ENCODE measurements around the gene MEG3.

The MEG3 gene

DNA sequence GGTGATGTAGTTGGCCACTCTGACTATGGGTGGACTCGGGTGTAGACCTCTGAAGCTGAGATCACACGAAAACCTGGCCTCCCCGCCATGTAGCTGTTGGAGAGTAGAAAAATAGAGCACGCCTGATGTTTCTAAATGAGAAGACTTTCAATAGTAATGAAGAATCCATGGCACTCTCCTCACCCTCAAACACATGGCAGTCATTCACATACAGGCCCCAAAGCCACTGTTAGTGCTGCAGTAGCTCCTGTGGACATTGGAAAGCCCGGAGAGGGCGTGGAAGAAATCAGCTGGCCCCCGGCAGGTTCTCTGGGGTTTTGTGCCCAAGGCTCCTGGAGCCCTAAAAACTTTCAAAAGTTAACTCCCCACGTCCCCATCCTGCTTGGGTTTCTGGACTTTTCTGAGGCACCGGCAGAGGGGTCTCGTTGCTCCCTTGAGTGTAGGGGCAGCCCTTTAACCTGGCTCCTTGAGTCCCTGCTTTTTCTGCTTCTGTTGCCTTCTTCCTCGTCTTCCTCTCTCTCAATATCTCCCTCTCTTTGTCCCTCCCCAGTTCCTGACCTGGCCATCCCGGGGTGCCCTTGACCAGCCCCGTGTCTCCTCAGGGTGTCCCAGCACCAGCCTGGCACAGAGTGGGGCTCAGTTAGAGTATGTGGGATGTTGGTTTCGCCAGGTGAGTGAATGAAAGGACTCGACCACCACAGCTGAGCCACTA lies 8.3 kb downstream of the MEG3 start:
- TF ChIP-seq, protein P1, sequence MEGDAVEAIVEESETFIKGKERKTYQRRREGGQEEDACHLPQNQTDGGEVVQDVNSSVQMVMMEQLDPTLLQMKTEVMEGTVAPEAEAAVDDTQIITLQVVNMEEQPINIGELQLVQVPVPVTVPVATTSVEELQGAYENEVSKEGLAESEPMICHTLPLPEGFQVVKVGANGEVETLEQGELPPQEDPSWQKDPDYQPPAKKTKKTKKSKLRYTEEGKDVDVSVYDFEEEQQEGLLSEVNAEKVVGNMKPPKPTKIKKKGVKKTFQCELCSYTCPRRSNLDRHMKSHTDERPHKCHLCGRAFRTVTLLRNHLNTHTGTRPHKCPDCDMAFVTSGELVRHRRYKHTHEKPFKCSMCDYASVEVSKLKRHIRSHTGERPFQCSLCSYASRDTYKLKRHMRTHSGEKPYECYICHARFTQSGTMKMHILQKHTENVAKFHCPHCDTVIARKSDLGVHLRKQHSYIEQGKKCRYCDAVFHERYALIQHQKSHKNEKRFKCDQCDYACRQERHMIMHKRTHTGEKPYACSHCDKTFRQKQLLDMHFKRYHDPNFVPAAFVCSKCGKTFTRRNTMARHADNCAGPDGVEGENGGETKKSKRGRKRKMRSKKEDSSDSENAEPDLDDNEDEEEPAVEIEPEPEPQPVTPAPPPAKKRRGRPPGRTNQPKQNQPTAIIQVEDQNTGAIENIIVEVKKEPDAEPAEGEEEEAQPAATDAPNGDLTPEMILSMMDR (IDR thresholded peaks at IDR 0.05; ENCODE audit: low read length, missing control alignments), result no peak
- no peak overlapping the region for H3K4me3 ChIP-seq (replicated peaks; ENCODE audit: low read depth, low read length)
- DNase-seq (ENCODE audit: low read depth), result no peak

DNA sequence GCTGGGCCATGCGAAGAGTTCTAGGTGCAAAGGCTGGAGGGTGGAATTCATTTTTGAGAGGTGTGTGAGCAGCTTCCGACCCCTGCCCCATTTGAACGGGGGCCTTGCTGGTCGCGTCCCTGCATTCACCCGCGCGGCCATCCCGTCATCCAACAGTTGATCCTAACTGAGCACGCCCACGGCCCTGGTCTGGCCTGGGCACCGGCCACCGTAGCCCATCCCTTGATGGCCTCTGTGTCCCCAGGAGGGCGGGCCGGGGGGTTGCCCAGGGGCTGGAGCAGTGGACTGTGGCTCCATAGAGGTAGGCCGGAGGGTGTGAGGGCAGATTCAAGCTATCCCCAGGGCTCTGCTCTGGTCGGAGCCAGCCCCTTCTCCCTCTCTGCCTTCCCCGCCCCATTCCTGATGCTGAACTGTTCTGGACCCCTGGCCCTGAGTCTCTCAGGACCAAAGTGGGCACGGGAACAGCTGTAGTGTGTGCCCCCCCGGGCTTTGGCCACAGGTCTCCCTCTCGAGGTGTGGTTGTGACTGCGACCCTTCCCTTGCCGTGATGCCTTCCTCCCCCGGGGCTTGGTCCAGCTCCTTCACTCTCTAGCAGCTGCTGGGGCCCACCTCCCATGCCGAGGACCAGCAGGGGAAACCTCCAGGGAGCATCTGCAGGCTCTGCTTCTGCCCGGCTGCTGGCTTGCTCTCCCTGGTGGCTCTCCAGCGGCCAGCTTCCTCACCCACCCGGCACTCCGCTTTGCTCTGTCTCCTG lies 9.1 kb downstream of the MEG3 start:
- no peak for DNase-seq (ENCODE audit: low read depth)
- no peak overlapping the region for H3K4me3 ChIP-seq (replicated peaks; ENCODE audit: low read depth, low read length)
- TF ChIP-seq, protein P1 (IDR thresholded peaks at IDR 0.05; ENCODE audit: low read length, missing control alignments), result no peak

DNA sequence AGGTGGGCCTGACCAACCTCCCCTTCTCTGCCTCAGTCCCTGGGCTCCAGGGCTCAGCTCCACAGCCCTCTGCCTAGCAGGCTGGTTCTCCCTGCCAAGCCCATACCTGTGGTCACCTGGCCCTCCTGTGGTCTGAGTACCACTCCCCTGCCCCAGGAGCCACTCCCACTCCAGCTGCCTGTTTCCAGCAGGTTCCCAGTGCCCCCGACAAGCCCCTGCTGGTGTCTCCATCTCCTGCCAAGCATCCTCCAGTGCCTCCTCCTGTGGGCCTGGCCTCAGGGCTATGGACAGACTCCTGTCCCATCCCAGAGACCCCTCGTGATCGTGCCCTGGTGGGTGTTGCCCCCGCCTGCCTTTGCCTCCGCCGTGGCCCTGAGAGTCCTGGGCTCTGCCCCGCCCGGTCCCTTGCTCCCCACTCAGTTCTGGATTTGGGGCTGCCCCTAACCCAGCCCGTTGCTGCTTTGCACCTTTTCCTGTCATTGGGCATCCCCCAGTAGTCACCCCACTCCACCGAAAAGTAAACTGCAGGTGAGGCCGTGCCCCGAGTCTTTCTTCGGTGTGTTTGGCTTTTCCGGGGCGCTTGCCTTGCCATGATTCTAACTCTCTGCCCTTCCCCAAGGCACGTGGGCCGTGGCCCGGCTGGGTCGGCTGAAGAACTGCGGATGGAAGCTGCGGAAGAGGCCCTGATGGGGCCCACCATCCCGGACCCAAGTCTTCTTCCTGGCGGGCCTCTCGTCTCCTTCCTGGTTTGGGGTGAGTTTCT lies 9.8 kb downstream of the MEG3 start:
- TF ChIP-seq, protein P1 (IDR thresholded peaks at IDR 0.05; ENCODE audit: low read length, missing control alignments), result no peak
- no peak overlapping the region for H3K4me3 ChIP-seq (replicated peaks; ENCODE audit: low read depth, low read length)
- DNase-seq (ENCODE audit: low read depth), result no peak

DNA sequence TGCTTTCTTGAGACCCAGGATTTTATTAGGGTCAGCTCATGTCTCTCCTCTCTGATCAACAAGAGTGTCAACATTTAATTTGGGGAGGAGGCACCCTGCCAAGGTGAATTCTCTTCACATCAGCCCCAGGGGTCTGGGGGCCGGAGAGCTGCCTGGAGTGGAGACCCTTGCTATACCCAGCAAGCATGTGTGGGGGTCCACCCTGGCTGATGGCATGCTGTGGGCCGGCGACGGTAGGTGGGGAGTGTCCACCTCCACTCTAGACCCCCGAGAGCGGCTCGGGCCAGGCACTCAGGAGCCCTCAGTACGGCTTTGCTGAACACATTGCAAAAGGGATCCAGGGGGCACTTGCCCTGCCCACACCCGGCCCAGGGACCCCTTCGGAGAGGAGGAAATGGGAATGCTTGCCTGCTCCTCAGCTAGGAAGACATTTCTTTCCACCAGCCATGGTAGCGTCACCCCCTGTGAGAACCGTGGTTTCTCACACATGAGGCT lies 10.4 kb downstream of the MEG3 start:
- TF ChIP-seq, protein P1 (IDR thresholded peaks at IDR 0.05; ENCODE audit: low read length, missing control alignments), result no peak
- H3K4me3 ChIP-seq (replicated peaks; ENCODE audit: low read depth, low read length), result no peak overlapping the region
- DNase-seq (ENCODE audit: low read depth), result no peak

DNA sequence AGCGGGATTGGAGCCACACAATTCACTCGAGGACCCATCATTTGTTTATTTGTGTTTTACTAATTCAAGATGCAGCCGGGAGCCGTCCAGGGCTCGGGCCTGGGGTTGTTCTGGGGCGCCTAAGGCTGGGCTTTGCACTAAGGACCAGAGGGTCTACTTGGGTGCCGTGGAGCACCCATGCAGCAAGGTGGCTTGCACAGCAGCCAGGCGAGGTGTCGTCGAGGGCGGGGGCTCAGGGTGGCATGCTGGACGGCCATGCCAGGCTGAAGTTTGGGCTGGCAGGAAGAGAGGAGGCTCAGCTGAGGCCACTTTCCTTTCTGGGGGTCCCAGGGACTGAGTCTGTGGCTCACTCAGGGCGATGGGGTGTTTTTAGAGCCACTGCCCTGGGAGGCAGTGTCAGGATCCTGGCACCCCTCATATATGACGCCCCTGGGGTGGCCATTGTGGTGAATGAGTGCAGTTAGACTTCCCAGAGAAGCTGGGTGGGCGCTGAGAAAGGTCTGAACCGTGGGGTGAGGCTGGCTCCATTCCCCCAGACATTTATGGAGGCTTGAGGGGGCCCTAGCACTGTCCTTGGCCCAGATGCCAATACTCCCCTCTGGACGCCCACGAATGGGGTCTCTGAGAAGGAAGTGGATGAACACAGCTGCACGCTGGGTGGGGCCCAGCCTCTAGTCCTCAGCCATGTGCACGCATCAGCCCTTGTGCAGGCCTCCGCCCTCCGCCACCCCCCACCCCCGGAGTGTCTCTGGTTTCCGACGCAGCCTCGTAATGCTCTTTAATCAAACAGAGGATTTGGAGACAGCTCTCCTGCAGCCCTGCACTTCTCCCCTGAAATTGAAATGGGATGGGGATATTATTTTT lies 11.3 kb downstream of the MEG3 start:
- TF ChIP-seq, protein P1 (IDR thresholded peaks at IDR 0.05; ENCODE audit: low read length, missing control alignments), result no peak
- DNase-seq (ENCODE audit: low read depth), result no peak

GRCh38 chr14:100837805-100838350 lies 12.0 kb downstream of the MEG3 start:
- H3K4me3 ChIP-seq (replicated peaks; ENCODE audit: low read depth, low read length), result no peak overlapping the region
- TF ChIP-seq, protein P1 (IDR thresholded peaks at IDR 0.05; ENCODE audit: low read length, missing control alignments), result no peak
- DNase-seq (ENCODE audit: low read depth), result no peak

More for the DNA sequence above, 11.3 kb downstream of the MEG3 start:
- no peak overlapping the region for H3K4me3 ChIP-seq (replicated peaks; ENCODE audit: low read depth, low read length)
